T-cell (primary cell): ENCODE data around the gene CDC123. TPM values are rescaled to one million over a fixed set of nuclear protein-coding genes. Genes with fewer than 3 reads are reported as not detected.
"Not testable (repeated sequence)": the region's sequence is repeated elsewhere in the genome, so short reads cannot be mapped to it uniquely, and the experiment has no call there.

Experiments
- ATAC-seq, 4 experiments: fragments of 200-7000 bp in 3 of 4; fragments of 150-1000 bp in 1 of 4; cut with Tn5 transposase; replicated peaks in 1 of 4; 1 replicate in 3 of 4; 2 replicates in 1 of 4; pipeline ENCODE4 v1.10.0; 2021; ENCODE audit warnings: moderate library complexity in 3 of 4, mild to moderate bottlenecking in 2 of 4, moderate number of reproducible peaks in 1 of 4
- CTCF ChIA-PET, 2 donors: fragments of 300-600 bp; sonication (Branson Sonifier 250); formaldehyde crosslinking; loops; one replicate each; lab custom pipeline; 2022; ENCODE audit warnings: antibody characterized with exemption in 2 of 2; lab: Charles Lee
- POLR2A ChIA-PET, 2 donors: fragments of 300-600 bp; sonication (Branson Sonifier 250); formaldehyde crosslinking; loops; one replicate each; lab custom pipeline; 2022; ENCODE audit warnings: antibody characterized with exemption in 2 of 2; lab: Charles Lee
- DNase-seq, 35 experiments: peaks; one replicate each; pipeline versions ENCODE4 v3.0.0 to v3.0.0-alpha.2; 2013 to 2023
- H3K27ac ChIP-seq: one replicate; pipeline ENCODE4 v1.5.1; 2013; ENCODE audit warnings: low read length
- H3K27me3 ChIP-seq, 2 experiments: replicated peaks in 1 of 2; 1 replicate in 1 of 2; 2 replicates in 1 of 2; pipeline versions ENCODE4 v1.6.1 to v1.7.0; 2013; ENCODE audit warnings: low read length in 1 of 2, mixed read lengths in 1 of 2; ENCODE audit not compliant: control insufficient read depth in 2 of 2, insufficient read depth in 2 of 2; ENCODE audit errors: extremely low read depth in 1 of 2
- H3K36me3 ChIP-seq, 2 donors: 1 replicate in 1 of 2; 2 replicates in 1 of 2; pipeline versions ENCODE4 v1.6.1 to v1.7.0; 2013; ENCODE audit warnings: low read length in 1 of 2; ENCODE audit not compliant: control insufficient read depth in 2 of 2, insufficient read depth in 1 of 2; ENCODE audit errors: extremely low read depth in 1 of 2
- H3K4me1 ChIP-seq, 2 experiments: 1 replicate in 1 of 2; 2 replicates in 1 of 2; pipeline versions ENCODE4 v1.6.1 to v1.7.0; 2013; ENCODE audit warnings: low read length in 2 of 2, mixed read lengths in 1 of 2; ENCODE audit not compliant: insufficient read depth in 2 of 2, control insufficient read depth in 1 of 2; ENCODE audit errors: extremely low read depth in 1 of 2
- H3K4me3 ChIP-seq, 2 donors: 1 replicate in 1 of 2; 2 replicates in 1 of 2; pipeline versions ENCODE4 v1.5.1 to v1.7.0; 2013; ENCODE audit warnings: mild to moderate bottlenecking in 2 of 2, low read length in 1 of 2, moderate library complexity in 1 of 2; ENCODE audit not compliant: control insufficient read depth in 1 of 2; ENCODE audit errors: extremely low read depth in 1 of 2
- H3K9me3 ChIP-seq: 2 replicates; pipeline ENCODE4 v1.7.0; 2013
- H3K27ac Mint-ChIP-seq, 2 donors: one replicate each; pipeline ENCODE4 v1.8.0; 2020 to 2021; ENCODE audit warnings: mild to moderate bottlenecking in 2 of 2, mixed read lengths in 2 of 2
- H3K27me3 Mint-ChIP-seq, 2 donors: one replicate each; pipeline ENCODE4 v1.8.0; 2021 to 2022; ENCODE audit warnings: mixed read lengths in 2 of 2
- H3K36me3 Mint-ChIP-seq: one replicate; pipeline ENCODE4 v1.8.0; 2021; ENCODE audit warnings: mixed read lengths
- H3K4me1 Mint-ChIP-seq, 3 donors: one replicate each; pipeline ENCODE4 v1.8.0; 2020 to 2022; ENCODE audit warnings: mixed read lengths in 3 of 3, mild to moderate bottlenecking in 1 of 3
- H3K4me3 Mint-ChIP-seq, 3 donors: one replicate each; pipeline ENCODE4 v1.8.0; 2020 to 2022; ENCODE audit warnings: mild to moderate bottlenecking in 3 of 3, mixed read lengths in 3 of 3, moderate library complexity in 3 of 3
- H3K9me3 Mint-ChIP-seq, 3 donors: one replicate each; pipeline ENCODE4 v1.8.0; 2020 to 2022; ENCODE audit warnings: mixed read lengths in 3 of 3
- WGBS: methylation state at CpG from one replicate; pipeline ENCODE4 v1.1.5; 2013; ENCODE audit warnings: missing lambda C conversion rate; ENCODE audit not compliant: insufficient coverage; 5-methylcytosine and 5-hydroxymethylcytosine counted together
- total RNA-seq, 35 experiments: library from RNA in 6 of 35; stranded (reverse) in 6 of 35; fragments of 120-200 nt in 1 of 35; gene quantifications; one replicate each; pipeline versions ENCODE4 v1.2.1 to v1.2.4 and lab custom pipeline; 2013 to 2026

The CDC123 gene
- total RNA-seq, 5 donors from 2014 or later (not counting 1 experiment from before 2014, with no cell fraction given): 35.5 to 48.6 (median 43.7) TPM

- CTCF ChIA-PET: no interaction called here
Observed at GRCh38 chr10:12279281-12279680, 83.3 kb downstream of the CDC123 start.

GRCh38 chr10:12287772-12288171 lies 91.8 kb downstream of the CDC123 start:
- H3K27ac ChIP-seq: no peak overlapping the region
- POLR2A ChIA-PET: no interaction called here
- no peak overlapping the region for H3K4me3 Mint-ChIP-seq
- H3K27me3 ChIP-seq: no peaks in the 10 kb centered on the region
- no peaks in the 10 kb centered on the region for H3K36me3 Mint-ChIP-seq
- H3K9me3 Mint-ChIP-seq: no peaks in the 10 kb centered on the region
- no peak overlapping the region for H3K4me3 ChIP-seq
- DNase-seq (no peak), ATAC-seq (no peak)
- WGBS: 87% methylated on average over 9 of the region's 10 CpGs
- no peaks in the 10 kb centered on the region for H3K4me1 ChIP-seq
- H3K27ac Mint-ChIP-seq: no peak overlapping the region
- CTCF ChIA-PET: interaction anchor here in 1 of 2 donors (0.7 kb wide), 1 partner anchor 710 kb away, joined by 3 read pairs; no protein-coding TSS in a partner anchor
- H3K4me1 Mint-ChIP-seq: peaks cover 0 to 3% (median 0%) of the 10 kb centered on the region in 3 donors
- H3K27me3 Mint-ChIP-seq: no peaks in the 10 kb centered on the region
- H3K9me3 ChIP-seq: no peaks in the 10 kb centered on the region
- H3K36me3 ChIP-seq: no peaks in the 10 kb centered on the region

More at GRCh38 chr10:12279281-12279680, 83.3 kb downstream of the CDC123 start:
- Mint-ChIP-seq H3K4me1 (peaks cover 0 to 2% (median 0%) of the 10 kb centered on the region in 3 donors), H3K4me3 (no peak overlapping the region), H3K9me3 (no peaks in the 10 kb centered on the region), H3K36me3 (no peaks in the 10 kb centered on the region), H3K27ac (no peak overlapping the region), H3K27me3 (no peaks in the 10 kb centered on the region)
- ATAC-seq (no peak), DNase-seq (no peak)
- Histone ChIP-seq H3K4me1 (no peaks in the 10 kb centered on the region), H3K27me3 (no peaks in the 10 kb centered on the region), H3K4me3 (no peak overlapping the region), H3K9me3 (no peaks in the 10 kb centered on the region), H3K27ac (no peak overlapping the region), H3K36me3 (no peaks in the 10 kb centered on the region)
- 95% methylated on average over 4 of the region's 11 CpGs for WGBS
- POLR2A ChIA-PET: interaction anchor here in 1 of 2 donors (0.5 kb wide), 1 partner anchor 393 kb away, joined by 7 read pairs; no protein-coding TSS in a partner anchor

DNA sequence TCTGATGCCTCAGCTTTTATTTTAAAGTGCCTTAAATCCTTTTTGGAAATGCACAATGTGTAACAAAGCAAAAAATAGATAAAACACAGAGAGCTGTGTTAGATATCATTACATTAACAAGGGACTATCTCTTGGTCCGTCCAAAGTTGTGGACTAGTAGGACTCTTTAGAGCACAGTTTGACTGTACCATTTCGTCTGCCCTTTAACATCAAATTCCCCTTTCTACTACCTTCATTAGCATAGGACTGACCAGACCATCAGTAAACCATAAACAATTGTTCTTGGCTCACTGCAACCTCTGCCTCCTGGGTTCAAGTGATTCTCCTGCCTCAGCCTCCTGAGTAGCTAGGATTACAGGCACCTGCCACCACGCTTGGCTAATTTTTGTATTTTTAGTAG lies 101.8 kb downstream of the CDC123 start:
- CTCF ChIA-PET, H3K9me3 Mint-ChIP-seq, ATAC-seq, H3K4me1 Mint-ChIP-seq, H3K9me3 ChIP-seq, H3K27ac ChIP-seq, H3K27me3 ChIP-seq, H3K4me1 ChIP-seq, H3K27ac Mint-ChIP-seq, H3K4me3 Mint-ChIP-seq, H3K27me3 Mint-ChIP-seq, POLR2A ChIA-PET, H3K4me3 ChIP-seq, H3K36me3 Mint-ChIP-seq, H3K36me3 ChIP-seq, DNase-seq: not testable (repeated sequence)
- 76% methylated on average over 3 of the region's 3 CpGs for WGBS

- WGBS: 98% methylated on average over 8 of the region's 14 CpGs
Observed at GRCh38 chr10:12299222-12299965, 103.4 kb downstream of the CDC123 start.

More at GRCh38 chr10:12299222-12299965, 103.4 kb downstream of the CDC123 start:
- no peak overlapping the region for H3K27ac ChIP-seq
- H3K27me3 ChIP-seq: no peaks in the 10 kb centered on the region
- no peak overlapping the region for H3K4me3 Mint-ChIP-seq
- no peaks in the 10 kb centered on the region for H3K4me1 Mint-ChIP-seq
- H3K27ac Mint-ChIP-seq: no peak overlapping the region
- no peaks in the 10 kb centered on the region for H3K9me3 Mint-ChIP-seq
- ATAC-seq: no peak
- POLR2A ChIA-PET: no interaction called here
- no peaks in the 10 kb centered on the region for H3K27me3 Mint-ChIP-seq
- no peak for DNase-seq
- CTCF ChIA-PET: interaction anchor here in 1 of 2 donors (0.6 kb wide), 1 partner anchor 28 kb away, joined by 3 read pairs; no protein-coding TSS in a partner anchor
- H3K9me3 ChIP-seq: no peaks in the 10 kb centered on the region
- H3K4me3 ChIP-seq: no peak overlapping the region
- H3K36me3 ChIP-seq: no peaks in the 10 kb centered on the region
- no peaks in the 10 kb centered on the region for H3K36me3 Mint-ChIP-seq
- no peaks in the 10 kb centered on the region for H3K4me1 ChIP-seq

Other genes starting within 250 kb of the CDC123 start
- gene UPF2, start 153.4 kb upstream of the CDC123 start, total RNA-seq: 10 to 100 TPM; 25.4 to 29.1 (median 28.8) TPM
- 10 to 100 TPM in 4 of 5 donors, 1 to 10 TPM in 1; 9.3 to 22.2 (median 14.2) TPM for gene DHTKD1, start 127.2 kb upstream of the CDC123 start, total RNA-seq
- 10 to 100 TPM; 11.1 to 20.0 (median 13.9) TPM for gene SEC61A2, start 66.5 kb upstream of the CDC123 start, total RNA-seq
- gene NUDT5, start 297 bp upstream of the CDC123 start, total RNA-seq: 10 to 100 TPM; 32.1 to 54.0 (median 50.3) TPM
- 10 to 100 TPM; 16.8 to 31.3 (median 23.6) TPM for gene CAMK1D, start 153.4 kb downstream of the CDC123 start, total RNA-seq